Activated CD4-positive, alpha-beta T cell treated with anti-CD3 and anti-CD28 coated beads, Interleukin-2, amount 10 ng/mL, durations not matched to agents 7 days and 5 days (primary cell): ENCODE measurements around the gene BBS2. TPM values are rescaled to one million over a fixed set of nuclear protein-coding genes. Genes with fewer than 3 reads are reported as not detected.

Source experiments
- CTCF ChIA-PET: fragments of 350-600 bp; sonication (Branson Sonifier 250); formaldehyde crosslinking; loops from one replicate; lab custom pipeline; 2021; ENCODE audit warnings: antibody characterized with exemption; lab: Charles Lee
- POLR2A ChIA-PET: fragments of 350-600 bp; sonication (Branson Sonifier 250); formaldehyde crosslinking; loops from one replicate; lab custom pipeline; 2021; ENCODE audit warnings: antibody characterized with exemption; lab: Charles Lee
- DNase-seq: peaks from one replicate; pipeline ENCODE4 v3.0.0-alpha.2; 2020
- H3K27ac Mint-ChIP-seq: one replicate; pipeline ENCODE4 v1.8.0; 2021; ENCODE audit warnings: mild to moderate bottlenecking, moderate library complexity, mixed read lengths
- H3K27me3 Mint-ChIP-seq: one replicate; pipeline ENCODE4 v1.8.0; 2021; ENCODE audit warnings: mixed read lengths
- H3K36me3 Mint-ChIP-seq: one replicate; pipeline ENCODE4 v1.8.0; 2021; ENCODE audit warnings: low read depth, mixed read lengths
- H3K4me1 Mint-ChIP-seq: one replicate; pipeline ENCODE4 v1.8.0; 2021; ENCODE audit warnings: mixed read lengths
- H3K4me3 Mint-ChIP-seq: one replicate; pipeline ENCODE4 v1.8.0; 2021; ENCODE audit warnings: mild to moderate bottlenecking, moderate library complexity, mixed read lengths
- H3K9me3 Mint-ChIP-seq: one replicate; pipeline ENCODE4 v1.8.0; 2021; ENCODE audit warnings: mixed read lengths
- total RNA-seq, 2 experiments: library from RNA; stranded (reverse); gene quantifications; one replicate each; pipeline ENCODE4 v1.2.3, GENCODE V29; 2021

Gene BBS2
- total RNA-seq, 2 experiments from 2014 or later: 16.7 to 21.5 TPM

DNA sequence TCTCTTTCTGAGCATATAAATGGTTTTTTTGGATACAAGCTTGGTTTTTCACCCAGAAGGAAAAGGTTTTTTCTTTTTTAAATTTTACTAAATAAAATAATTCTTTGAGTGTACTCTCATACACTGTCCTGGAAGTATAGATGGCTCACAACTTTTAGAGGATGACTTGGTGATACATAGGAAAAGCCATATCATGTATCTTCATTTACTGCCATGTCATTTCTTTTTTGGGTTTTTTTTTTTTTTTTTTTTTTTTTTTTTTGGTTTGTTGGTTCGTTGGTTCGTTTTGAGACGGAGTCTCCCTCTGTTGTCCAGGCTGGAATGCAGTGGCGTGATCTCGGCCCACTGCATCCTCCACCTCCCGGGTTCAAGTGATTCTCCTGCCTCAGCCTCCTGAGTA, 56.7 kb downstream of the BBS2 start:
- Mint-ChIP-seq H3K9me3 (no peaks in the 10 kb centered on the region), H3K36me3 (peaks cover 52% of the 10 kb centered on the region), H3K4me3 (no peak overlapping the region), H3K27me3 (no peaks in the 10 kb centered on the region), H3K27ac (no peak overlapping the region), H3K4me1 (no peaks in the 10 kb centered on the region)
- ChIA-PET CTCF (no interaction called here), POLR2A (no interaction called here)
- no peak for DNase-seq

DNA sequence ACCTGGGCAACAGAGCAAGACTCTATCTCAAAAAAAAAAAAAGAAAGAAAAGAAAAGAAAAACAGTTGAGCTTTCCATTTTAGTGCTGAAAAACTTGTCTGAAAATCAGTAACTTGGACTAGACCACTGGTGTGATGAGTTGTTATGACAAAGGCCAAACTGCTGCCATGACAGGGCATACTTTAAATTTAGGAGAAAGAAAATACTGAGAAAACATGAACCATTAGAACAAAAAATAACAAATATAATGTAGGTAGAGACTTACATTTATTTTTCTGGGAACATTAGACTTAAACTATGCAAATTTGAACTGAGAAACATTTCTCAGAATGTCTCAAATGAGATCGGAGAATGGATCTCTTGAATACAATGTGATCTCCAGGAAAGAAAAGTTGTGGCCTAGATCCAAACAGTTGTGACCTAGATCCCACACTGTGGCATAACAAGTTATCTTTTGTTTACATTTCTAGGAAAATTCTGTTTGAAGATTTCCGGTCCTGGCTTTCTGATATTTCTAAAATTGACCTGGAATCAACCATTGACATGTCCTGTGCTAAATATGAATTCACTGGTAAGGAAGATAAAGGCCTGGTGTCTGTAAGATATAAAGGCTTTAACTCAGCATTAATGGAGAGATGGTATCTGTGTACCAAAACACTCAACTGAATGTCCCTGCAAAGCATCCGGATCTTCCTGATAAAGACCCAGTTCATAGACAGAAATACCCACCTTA, 57.6 kb downstream of the BBS2 start:
- Mint-ChIP-seq H3K9me3 (no peaks in the 10 kb centered on the region), H3K27ac (no peak overlapping the region), H3K4me1 (no peaks in the 10 kb centered on the region), H3K4me3 (no peak overlapping the region), H3K36me3 (peaks cover 57% of the 10 kb centered on the region), H3K27me3 (no peaks in the 10 kb centered on the region)
- POLR2A ChIA-PET: no interaction called here
- CTCF ChIA-PET: interaction anchor here (1.0 kb wide), 1 partner anchor 11 kb away, joined by 3 read pairs; the partner anchor contains the start of genes NUDT21 and OGFOD1
- no peak for DNase-seq

DNA sequence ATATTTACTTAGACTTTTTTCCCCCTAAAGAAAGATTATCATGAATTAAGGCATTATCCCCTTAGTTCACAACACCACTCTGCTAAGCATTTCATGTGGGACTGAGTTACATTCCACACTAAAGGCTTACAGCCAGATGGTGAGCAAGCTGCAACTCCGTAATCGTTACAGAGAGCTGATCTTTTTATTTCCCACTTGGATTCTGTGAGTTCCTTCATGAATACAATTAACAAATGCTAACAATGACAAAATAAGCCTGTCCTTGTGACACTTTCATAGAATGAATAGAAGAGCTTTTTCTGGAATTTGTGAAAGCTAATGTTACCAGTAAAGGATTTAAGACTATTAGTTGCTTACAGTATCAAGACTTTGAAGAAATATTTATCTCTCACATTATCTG, 59.7 kb downstream of the BBS2 start:
- ChIA-PET POLR2A (no interaction called here), CTCF (interaction anchor here (1.2 to 1.7 kb wide), 3 partner anchors 9 to 21 kb away, joined by 3 to 6 read pairs (median 4); partner anchors contain the start of genes NUDT21 and OGFOD1)
- no peak overlapping the region for H3K4me3 Mint-ChIP-seq
- H3K4me1 Mint-ChIP-seq: peaks cover 8% of the 10 kb centered on the region
- peaks cover 59% of the 10 kb centered on the region for H3K36me3 Mint-ChIP-seq
- no peaks in the 10 kb centered on the region for H3K9me3 Mint-ChIP-seq
- no peak for DNase-seq
- H3K27me3 Mint-ChIP-seq: no peaks in the 10 kb centered on the region
- H3K27ac Mint-ChIP-seq: no peak overlapping the region

DNA sequence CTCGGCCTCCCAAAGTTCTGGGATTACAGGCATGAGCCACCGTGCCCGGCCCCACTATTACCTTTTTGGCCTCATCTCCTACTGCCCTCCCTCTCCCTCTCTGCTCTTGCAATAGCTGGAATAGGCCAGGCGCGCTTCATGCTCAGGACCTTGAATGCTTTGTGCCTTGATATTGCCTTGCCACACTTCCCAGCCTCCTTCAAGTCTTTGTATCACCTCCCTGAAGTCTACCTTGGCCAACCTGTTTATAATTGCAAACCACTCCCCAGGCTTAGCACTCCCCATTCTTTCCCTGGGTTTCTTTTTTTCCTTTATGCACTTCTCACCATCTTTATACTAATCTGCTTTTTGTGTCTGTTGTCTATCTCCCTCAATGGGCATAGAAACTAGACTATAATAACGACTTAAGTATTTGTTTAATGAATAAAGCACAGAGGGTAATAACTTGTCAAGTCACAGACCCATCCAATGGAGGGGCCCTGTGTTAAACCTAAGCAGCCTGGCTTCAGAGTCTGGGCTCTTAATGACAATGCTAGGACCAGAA, 61.8 kb downstream of the BBS2 start:
- CTCF ChIA-PET: no interaction called here
- Mint-ChIP-seq H3K4me3 (no peak overlapping the region), H3K9me3 (no peaks in the 10 kb centered on the region), H3K4me1 (peaks cover 12% of the 10 kb centered on the region), H3K27ac (no peak overlapping the region), H3K27me3 (no peaks in the 10 kb centered on the region), H3K36me3 (peaks cover 66% of the 10 kb centered on the region)
- POLR2A ChIA-PET: no interaction called here
- no peak for DNase-seq

DNA sequence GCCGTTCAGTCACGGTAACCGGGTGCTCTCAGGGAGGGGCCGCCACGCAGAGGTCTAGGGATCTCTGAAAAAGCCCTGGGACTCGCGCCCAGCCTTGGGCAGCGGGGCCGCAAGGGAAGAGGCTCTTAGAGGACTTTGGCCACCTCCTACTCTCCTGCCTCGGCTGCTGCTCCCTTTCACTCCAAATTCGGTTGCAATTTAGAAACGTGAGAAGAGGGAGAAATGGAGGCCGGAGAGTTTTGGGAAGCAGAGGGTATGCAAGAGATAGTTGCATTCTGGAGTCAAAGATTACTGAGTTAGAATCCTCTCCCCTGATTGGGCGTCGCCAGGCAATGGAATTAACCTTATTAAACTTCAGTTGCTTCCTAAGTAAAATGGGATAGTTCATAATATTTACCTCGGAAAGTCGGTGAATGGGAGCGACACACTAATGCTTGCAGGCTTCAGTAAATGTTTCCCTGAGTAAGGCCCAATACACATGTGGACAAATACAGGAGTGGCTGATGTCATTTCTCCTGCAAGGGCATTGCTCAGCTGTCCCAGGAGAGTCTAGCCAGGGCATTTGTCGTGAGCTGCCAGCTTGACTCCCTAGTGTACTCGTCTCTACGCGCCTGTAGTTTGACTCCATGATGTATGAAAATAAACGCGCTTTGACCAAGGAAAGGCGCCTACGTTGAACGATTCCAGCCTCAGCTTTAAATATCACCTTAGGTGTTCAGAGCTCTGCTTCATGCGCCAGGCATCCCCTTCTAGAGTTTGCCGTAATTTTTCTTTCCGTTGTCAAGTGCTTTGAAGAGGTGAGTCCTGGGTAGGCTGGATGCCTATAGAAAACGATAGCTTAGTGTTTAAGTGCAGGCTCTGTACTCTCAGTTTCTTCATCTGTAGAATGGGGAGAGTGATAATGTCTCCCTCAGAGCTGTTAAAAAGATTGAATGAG, 67.8 kb downstream of the BBS2 start:
- no peak for DNase-seq
- POLR2A ChIA-PET: no interaction called here
- Mint-ChIP-seq H3K4me1 (peaks cover 56% of the 10 kb centered on the region), H3K27me3 (no peaks in the 10 kb centered on the region), H3K36me3 (peaks cover 51% of the 10 kb centered on the region), H3K4me3 (peak overlapping the region; percentile 93), H3K27ac (peak overlapping the region; percentile 95), H3K9me3 (no peaks in the 10 kb centered on the region)
- CTCF ChIA-PET: interaction anchor here (0.7 to 1.4 kb wide), 6 partner anchors 8 to 49 kb away, joined by 3 to 6 read pairs (median 3); no protein-coding TSS in a partner anchor

DNA sequence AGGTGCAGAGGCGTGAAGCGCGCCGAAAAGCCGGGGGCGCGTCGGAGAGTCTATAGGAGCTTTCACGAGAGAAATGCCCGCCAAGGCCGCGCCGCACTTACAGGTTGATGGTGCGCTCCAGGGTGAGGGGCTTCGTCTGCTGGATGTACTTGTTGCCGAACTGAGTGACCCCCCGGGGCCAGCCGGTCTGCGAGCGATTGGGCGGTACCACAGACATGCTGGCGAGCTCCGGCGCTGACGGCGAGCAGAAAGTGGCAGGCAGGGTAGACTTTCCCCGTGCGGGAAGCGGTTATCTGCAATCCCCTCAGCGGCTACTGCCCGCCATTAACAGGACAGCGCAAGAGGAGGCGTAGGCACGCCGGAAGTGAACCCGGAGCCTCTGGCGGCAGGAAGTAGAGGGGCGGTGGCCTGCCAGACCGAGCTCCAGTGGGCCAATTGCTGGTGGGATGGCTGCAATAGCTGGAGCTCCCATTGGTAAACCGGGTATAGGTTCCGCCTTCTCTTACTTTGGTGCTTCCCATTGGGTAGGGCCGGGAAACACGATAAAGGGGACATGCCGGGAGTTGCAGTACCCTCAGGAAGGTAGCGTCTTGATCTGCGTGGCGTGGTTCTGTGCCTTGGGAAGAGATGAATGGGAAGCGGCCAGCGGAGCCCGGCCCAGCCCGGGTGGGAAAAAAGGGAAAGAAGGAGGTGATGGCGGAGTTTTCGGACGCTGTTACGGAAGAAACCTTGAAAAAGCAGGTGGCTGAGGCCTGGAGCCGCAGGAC, 68.7 kb downstream of the BBS2 start, which contains the start of the genes NUDT21 and OGFOD1:
Gene NUDT21, minus strand, starts transcription at position 347 of the 767 bp plus-strand sequence. Its CDS starts 130 bp downstream, at position 217.
Gene OGFOD1, plus strand, starts transcription at position 569 of the 767 bp plus-strand sequence. Its CDS starts 59 bp downstream, at position 628.
- ChIA-PET CTCF (interaction anchor here (0.7 to 1.4 kb wide), 4 partner anchors 9 to 24 kb away, joined by 3 to 6 read pairs (median 4); no protein-coding TSS in a partner anchor), POLR2A (interaction anchor here (0.6 kb wide), 1 partner anchor 70 kb away, joined by 3 read pairs; no protein-coding TSS in a partner anchor)
- H3K4me3 Mint-ChIP-seq: peak within 1 kb of the TSS; percentile 93
- H3K27me3 Mint-ChIP-seq: no peaks in the 10 kb centered on the region
- peaks cover 47% of the 10 kb centered on the region for H3K36me3 Mint-ChIP-seq
- H3K27ac Mint-ChIP-seq: peak within 1 kb of the TSS; percentile 95
- peaks cover 57% of the 10 kb centered on the region for H3K4me1 Mint-ChIP-seq
- no peaks in the 10 kb centered on the region for H3K9me3 Mint-ChIP-seq
- peak; percentile 96 for DNase-seq

DNA sequence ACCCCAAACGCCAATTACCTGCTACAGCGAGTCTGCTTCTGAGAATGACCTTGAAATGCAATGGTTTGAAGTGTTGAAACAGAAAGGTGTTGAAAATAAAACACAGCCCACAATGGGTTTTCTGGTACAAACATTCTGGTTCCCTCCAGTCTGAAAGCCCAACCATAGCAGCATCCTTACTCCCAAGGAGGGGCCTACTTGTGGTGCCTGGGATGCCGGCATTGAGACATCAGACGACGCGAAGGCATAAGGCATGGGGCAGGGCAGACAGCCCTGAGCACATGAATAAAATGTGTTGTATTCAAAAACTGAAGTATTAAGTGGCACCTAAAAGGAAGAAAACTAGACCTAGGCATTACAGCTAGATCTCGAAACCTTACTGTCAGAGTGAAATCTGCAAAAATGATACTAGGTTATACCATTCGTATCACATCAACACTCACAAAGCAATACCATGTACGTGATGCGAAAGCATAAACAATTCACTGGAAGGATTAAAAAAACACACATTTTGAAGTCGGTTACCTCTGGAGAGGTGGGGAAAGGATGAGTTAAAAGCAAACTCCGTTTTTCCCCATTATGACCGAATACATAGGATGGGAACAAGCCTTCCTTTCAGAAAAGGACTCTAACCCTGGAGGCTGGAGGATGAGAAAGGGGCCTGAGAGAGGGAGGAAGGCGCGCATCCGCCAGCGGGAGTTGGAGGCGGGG, 69.4 kb downstream of the BBS2 start:
- no peaks in the 10 kb centered on the region for H3K27me3 Mint-ChIP-seq
- POLR2A ChIA-PET: interaction anchor here (0.6 kb wide), 1 partner anchor 71 kb away, joined by 3 read pairs; no protein-coding TSS in a partner anchor
- H3K27ac Mint-ChIP-seq: peak overlapping the region; percentile 95
- H3K9me3 Mint-ChIP-seq: no peaks in the 10 kb centered on the region
- peaks cover 54% of the 10 kb centered on the region for H3K4me1 Mint-ChIP-seq
- DNase-seq: no peak
- H3K4me3 Mint-ChIP-seq: peak overlapping the region; percentile 93
- CTCF ChIA-PET: interaction anchor here (1.4 kb wide), 1 partner anchor 16 kb away, joined by 4 read pairs; no protein-coding TSS in a partner anchor
- H3K36me3 Mint-ChIP-seq: peaks cover 45% of the 10 kb centered on the region

DNA sequence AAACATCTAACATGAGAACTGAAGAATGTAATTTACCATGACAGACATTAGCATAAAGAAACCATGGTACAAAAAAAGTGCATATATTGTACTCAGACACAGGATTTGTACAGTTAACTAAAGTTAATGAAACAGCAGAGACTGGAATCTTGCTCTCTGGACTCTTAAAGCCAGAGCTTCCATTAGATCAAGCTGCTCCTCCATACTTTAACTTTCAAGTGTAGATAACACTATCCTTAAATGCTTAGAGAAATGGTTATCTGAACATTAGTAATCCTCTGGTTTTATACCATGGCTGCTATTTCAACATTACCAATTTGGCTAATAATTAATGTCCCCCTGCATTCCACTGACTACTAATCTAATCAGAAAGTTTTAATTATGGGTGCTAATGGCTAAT, 71.8 kb downstream of the BBS2 start:
- no peak overlapping the region for H3K4me3 Mint-ChIP-seq
- ChIA-PET POLR2A (no interaction called here), CTCF (interaction anchor here (1.0 kb wide), 1 partner anchor 21 kb away, joined by 3 read pairs; no protein-coding TSS in a partner anchor)
- no peaks in the 10 kb centered on the region for H3K9me3 Mint-ChIP-seq
- DNase-seq: no peak
- H3K36me3 Mint-ChIP-seq: peaks cover 39% of the 10 kb centered on the region
- no peaks in the 10 kb centered on the region for H3K27me3 Mint-ChIP-seq
- H3K27ac Mint-ChIP-seq: no peak overlapping the region
- H3K4me1 Mint-ChIP-seq: peaks cover 56% of the 10 kb centered on the region

DNA sequence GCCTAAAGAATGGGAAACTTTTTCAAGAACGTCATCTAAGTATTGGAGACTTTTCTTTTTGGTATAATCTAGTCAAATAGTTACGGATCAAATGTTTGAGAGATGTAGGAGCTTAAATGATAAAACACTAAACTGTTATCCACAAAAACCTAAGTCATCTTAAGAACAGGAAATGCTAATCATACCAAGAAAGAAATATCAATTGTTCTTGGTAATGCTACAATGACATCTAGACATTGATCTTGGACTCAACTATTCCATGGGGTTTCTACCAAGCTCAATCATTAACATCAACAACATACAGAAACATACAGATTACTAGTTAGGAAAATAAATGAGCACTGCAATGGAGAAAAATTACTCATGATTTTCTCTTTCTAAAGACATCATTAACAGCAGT, 72.5 kb downstream of the BBS2 start:
- POLR2A ChIA-PET: no interaction called here
- Mint-ChIP-seq H3K9me3 (no peaks in the 10 kb centered on the region), H3K4me1 (peaks cover 49% of the 10 kb centered on the region), H3K27ac (no peak overlapping the region), H3K4me3 (no peak overlapping the region), H3K27me3 (no peaks in the 10 kb centered on the region), H3K36me3 (peaks cover 42% of the 10 kb centered on the region)
- DNase-seq: no peak
- CTCF ChIA-PET: interaction anchor here (1.0 kb wide), 1 partner anchor 21 kb away, joined by 3 read pairs; no protein-coding TSS in a partner anchor

DNA sequence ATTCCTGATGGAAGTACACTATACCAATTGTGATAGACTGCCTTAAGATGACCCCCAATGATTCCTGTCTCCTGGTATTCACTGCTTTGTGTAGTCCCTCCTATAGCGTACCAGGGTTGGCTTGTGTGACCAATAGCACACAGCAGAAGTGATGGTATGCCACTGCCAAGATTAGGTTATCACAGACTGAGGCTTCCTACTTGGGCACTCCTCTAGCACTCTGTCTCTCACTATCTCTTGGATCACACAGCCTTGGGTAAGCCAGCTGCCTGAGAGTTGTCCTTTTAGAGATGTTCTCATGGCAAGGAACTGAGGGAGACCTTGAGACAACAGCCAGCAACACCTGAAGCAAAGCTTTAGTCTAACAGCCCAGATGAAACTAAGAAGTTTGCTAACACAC, 81.8 kb downstream of the BBS2 start:
- CTCF ChIA-PET: interaction anchor here (1.5 kb wide), 1 partner anchor 11 kb away, joined by 6 read pairs; no protein-coding TSS in a partner anchor
- Mint-ChIP-seq H3K4me3 (no peak overlapping the region), H3K36me3 (peaks cover 58% of the 10 kb centered on the region), H3K4me1 (peaks cover 5% of the 10 kb centered on the region), H3K9me3 (no peaks in the 10 kb centered on the region), H3K27me3 (no peaks in the 10 kb centered on the region), H3K27ac (no peak overlapping the region)
- DNase-seq: no peak
- POLR2A ChIA-PET: no interaction called here

DNA sequence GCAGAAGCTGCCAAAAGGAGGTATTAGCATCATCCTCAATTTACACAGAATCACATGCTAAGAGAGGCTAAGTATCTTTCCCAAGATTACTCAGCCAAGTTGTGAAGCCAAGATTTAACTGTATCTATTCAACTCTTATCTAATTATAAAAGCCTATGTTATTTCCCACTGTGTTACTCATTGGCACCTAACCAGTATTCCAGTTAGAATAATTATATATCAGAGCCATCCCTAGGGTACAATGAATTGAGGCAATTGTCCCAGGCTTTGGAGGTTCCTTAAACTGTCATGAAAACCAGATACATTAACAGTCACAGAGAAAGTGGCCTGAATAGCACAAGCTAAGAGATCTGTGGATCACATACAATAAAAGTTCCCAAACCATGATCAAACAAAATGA, 83.6 kb downstream of the BBS2 start:
- Mint-ChIP-seq H3K4me3 (no peak overlapping the region), H3K27ac (no peak overlapping the region), H3K27me3 (no peaks in the 10 kb centered on the region), H3K4me1 (peaks cover 5% of the 10 kb centered on the region), H3K9me3 (no peaks in the 10 kb centered on the region), H3K36me3 (peaks cover 56% of the 10 kb centered on the region)
- CTCF ChIA-PET: no interaction called here
- DNase-seq: no peak
- POLR2A ChIA-PET: no interaction called here
